ENCODE results near the gene TANGO6. TPM values are rescaled to one million over a fixed set of nuclear protein-coding genes. Genes with fewer than 3 reads are reported as not detected.

TANGO6 gene
- total and polyA plus RNA-seq, 2 of the 8 experiments (the other 6 are each of a cell fraction or from before 2014, with no cell fraction given), result 5.0 to 19.5 TPM

DNA sequence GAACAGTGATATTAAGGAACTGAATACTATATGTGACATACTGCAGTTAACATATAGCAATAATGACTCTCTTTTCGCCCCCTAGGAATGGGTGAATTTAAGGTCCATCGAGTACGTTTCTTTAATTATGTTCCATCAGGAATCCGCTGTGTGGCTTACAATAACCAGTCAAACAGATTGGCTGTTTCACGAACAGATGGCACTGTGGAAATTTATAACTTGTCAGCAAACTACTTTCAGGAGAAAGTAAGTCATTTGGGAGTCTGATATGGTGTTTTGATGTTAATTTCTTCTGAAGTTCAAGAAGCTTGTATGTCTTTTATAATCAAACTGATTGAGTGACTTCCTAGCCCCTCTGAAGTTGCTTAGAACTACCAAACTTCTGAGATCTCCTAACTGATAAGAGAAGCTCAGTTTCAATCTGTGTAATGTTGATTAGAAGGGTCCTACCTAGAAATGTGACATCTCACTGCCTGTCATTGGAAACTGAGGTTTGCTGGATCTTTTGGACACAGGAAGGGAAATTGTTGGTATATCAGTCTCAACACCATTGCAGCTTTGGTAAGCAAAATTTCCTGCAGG lies 290.1 kb downstream of the TANGO6 start:
- H4K20me1 ChIP-seq (replicated peaks in 1 of 2; ENCODE audit: control insufficient read depth in 1 of 2, insufficient read depth in 2 of 2, low read length in 2 of 2), result peaks cover 6% of the 10 kb centered on the region in 2 experiments
- peak overlapping the region; percentile 63 to 77 for H3K4me2 ChIP-seq (ENCODE audit: insufficient read depth in 1 of 2, low read depth in 2 of 2, low read length in 2 of 2)
- no peak overlapping the region for H3K14ac ChIP-seq (ENCODE audit: insufficient read length)
- peaks cover 2 to 12% (median 7%) of the 10 kb centered on the region in 4 experiments; a peak in 5 of 7 replicates for H3K4me1 ChIP-seq (replicated peaks in 1 of 4; ENCODE audit: control insufficient read depth in 3 of 4, insufficient read depth in 4 of 4, low read length in 3 of 4)
- H2BK5ac ChIP-seq (ENCODE audit: low read depth, low read length), result no peak overlapping the region
- TF ChIP-seq SIN3A (conservative IDR thresholded peaks at IDR 0.05 in 1 of 2, IDR thresholded peaks at IDR 0.05 in 1 of 2; ENCODE audit: low read depth in 1 of 2, low read length in 2 of 2), result peak in 1 of 2 experiments; percentile 2; a peak in 1 of 4 replicates
- TF ChIP-seq, protein P1, sequence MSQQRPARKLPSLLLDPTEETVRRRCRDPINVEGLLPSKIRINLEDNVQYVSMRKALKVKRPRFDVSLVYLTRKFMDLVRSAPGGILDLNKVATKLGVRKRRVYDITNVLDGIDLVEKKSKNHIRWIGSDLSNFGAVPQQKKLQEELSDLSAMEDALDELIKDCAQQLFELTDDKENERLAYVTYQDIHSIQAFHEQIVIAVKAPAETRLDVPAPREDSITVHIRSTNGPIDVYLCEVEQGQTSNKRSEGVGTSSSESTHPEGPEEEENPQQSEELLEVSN (IDR thresholded peaks at IDR 0.05), result no peak
- H3K79me2 ChIP-seq (ENCODE audit: control insufficient read depth in 1 of 2, insufficient read depth in 2 of 2, low read length in 2 of 2), result peaks cover 27 to 82% of the 10 kb centered on the region in 2 experiments
- 80% methylated on average over 5 of the region's 5 CpGs; no CpG with 5 or more reads in 1 of the 2 experiments for WGBS, 2 experiments (ENCODE audit: extremely low coverage in 1 of 2, insufficient coverage in 1 of 2, insufficient read length in 1 of 2, insufficient replicate concordance in 2 of 2, low coverage in 1 of 2, low lambda C conversion rate in 2 of 2, missing lambda C conversion rate in 1 of 2)
- H3K23me2 ChIP-seq (ENCODE audit: low read depth, low read length), result peaks cover 2% of the 10 kb centered on the region
- peak overlapping the region in 2 of 4 experiments; percentile 79 to 89; a peak in 2 of 7 replicates for H3K9ac ChIP-seq (replicated peaks in 1 of 4; ENCODE audit: extremely low read depth in 1 of 4, low read depth in 3 of 4, low read length in 3 of 4)
- H3K27me3 ChIP-seq (replicated peaks in 1 of 4; ENCODE audit: control insufficient read depth in 3 of 4, extremely low read depth in 1 of 4, insufficient read depth in 3 of 4, low read length in 3 of 4), result no peaks in the 10 kb centered on the region
- ChIA-PET CTCF (ENCODE audit: partially characterized antibody) (interaction anchor here (0.8 to 2.2 kb wide), 9 partner anchors 10 to 232 kb away, joined by 3 to 17 read pairs (median 4); no protein-coding TSS in a partner anchor), POLR2A (ENCODE audit: partially characterized antibody) (interaction anchor here (0.6 to 3.7 kb wide), 23 partner anchors 8 to 353 kb away, joined by 3 to 17 read pairs (median 3); partner anchors contain the start of genes HAS3, PDF and SNTB2)
- no peak overlapping the region for H3K27ac ChIP-seq (ENCODE audit: low read depth, low read length)
- no peak overlapping the region for H2BK12ac ChIP-seq (ENCODE audit: low read depth, low read length)
- H3K23ac ChIP-seq (ENCODE audit: insufficient read length), result no peak overlapping the region
- H2AFZ ChIP-seq (ENCODE audit: low read length), result no peak overlapping the region
- H4K5ac ChIP-seq (ENCODE audit: insufficient read length, low read depth, low read length), result no peak overlapping the region
- H3K4me3 ChIP-seq (ENCODE audit: extremely low read depth in 1 of 4, insufficient read depth in 2 of 4, low read depth in 3 of 4, low read length in 4 of 4), result peak overlapping the region; percentile 84 to 97 (median 89)
- no peaks in the 10 kb centered on the region for H3K9me3 ChIP-seq (ENCODE audit: insufficient read depth in 2 of 2, low read depth in 1 of 2, low read length in 1 of 2)
- no peak overlapping the region for H2AK5ac ChIP-seq (ENCODE audit: low read depth, low read length)
- DNase-seq (ENCODE audit: low read depth in 1 of 2, low spot score in 2 of 2) (no peak), FAIRE-seq (no peak)
- H3K56ac ChIP-seq (replicated peaks; ENCODE audit: insufficient read length, low read depth, low read length), result no peak overlapping the region
- H4K8ac ChIP-seq (ENCODE audit: extremely low read depth, insufficient read depth, low read length), result no peak overlapping the region
- peaks cover 5 to 28% (median 20%) of the 10 kb centered on the region in 4 experiments for H3K36me3 ChIP-seq (ENCODE audit: control insufficient read depth in 2 of 4, insufficient read depth in 4 of 4, low read length in 3 of 4)
- H3K79me1 ChIP-seq (ENCODE audit: low read depth, low read length), result no peaks in the 10 kb centered on the region; the same call in 1 of the 2 replicates
- no peak overlapping the region for H2BK120ac ChIP-seq (replicated peaks; ENCODE audit: low read depth, low read length)
- no peak overlapping the region for H2BK15ac ChIP-seq (ENCODE audit: low read length)
- no peak overlapping the region for H3K4ac ChIP-seq (replicated peaks; ENCODE audit: insufficient read length, low read depth, low read length)
- H4K91ac ChIP-seq (replicated peaks; ENCODE audit: insufficient read length, low read length), result no peak overlapping the region
- H2BK20ac ChIP-seq (ENCODE audit: low read length), result no peak overlapping the region
- H3K18ac ChIP-seq (ENCODE audit: extremely low read depth, low read length), result no peak overlapping the region
